Measurements from ENCODE around the gene CRB2.
"Not testable (repeated sequence)": the region's sequence is repeated elsewhere in the genome, so short reads cannot be mapped to it uniquely, and the experiment has no call there.

CRB2 gene

DNA sequence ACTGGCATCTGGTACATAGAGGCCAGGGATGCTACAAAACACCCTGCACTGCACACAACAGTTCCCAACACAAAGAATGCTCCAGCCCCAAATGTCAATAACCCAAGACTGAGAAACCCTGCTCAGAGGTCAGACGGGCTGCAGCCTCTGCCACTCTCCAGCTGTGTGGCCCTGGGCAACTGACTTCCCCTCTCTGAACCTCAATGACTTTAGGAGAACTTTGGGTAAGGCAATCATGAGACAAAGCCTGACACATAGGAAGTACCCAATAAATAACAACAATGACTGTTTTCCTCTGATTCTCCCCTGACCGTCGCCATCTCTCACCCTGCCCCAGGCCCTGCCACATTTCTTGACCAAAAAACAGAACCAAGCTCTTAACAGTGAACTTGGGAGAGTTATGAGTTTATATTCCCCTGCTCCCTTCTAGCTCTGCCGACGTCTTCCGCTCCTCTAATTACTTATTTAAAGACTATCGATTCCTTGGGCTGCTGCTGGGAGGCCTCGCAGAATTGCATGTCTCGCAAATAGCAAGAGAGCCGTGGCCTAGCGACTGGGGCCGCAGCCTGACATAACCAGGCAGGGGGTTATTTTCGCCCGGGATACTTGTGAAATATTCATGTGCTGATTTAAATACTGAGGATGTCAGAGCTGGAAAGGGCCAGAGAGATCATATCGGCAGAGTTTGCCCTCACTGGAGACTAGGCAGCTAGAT is 24.5 kb upstream of the CRB2 start:
- DNase-seq, result no peak

DNA sequence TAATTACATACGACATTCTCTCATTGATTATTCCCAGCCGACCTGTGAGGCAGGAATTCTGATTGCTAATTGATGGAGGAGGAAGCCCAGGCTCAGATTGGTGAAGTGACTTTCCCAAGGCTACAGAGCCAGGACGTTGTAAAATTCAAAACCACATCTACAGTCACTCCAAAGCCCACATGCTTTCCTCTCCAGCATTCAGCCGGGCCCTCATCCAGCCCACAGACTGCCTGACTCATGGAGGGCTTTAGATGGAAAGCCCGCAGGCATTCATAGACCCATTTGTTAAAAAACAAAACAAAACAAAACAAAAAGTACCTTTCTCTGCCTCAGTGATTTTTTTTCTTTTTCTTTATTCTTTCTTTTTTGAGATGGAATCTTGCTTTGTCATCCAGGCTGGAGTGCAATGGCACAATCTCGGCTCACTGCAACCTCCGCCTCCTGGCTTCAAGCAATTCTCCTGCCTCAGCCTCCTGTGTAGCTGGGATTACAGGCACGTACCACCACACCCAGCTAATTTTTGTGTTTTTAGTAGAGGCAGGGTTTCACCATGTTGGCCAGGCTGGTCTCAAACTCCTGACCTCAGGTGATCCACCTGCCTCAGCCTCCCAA is 22.8 kb upstream of the CRB2 start:
- not testable (repeated sequence) for DNase-seq

DNA sequence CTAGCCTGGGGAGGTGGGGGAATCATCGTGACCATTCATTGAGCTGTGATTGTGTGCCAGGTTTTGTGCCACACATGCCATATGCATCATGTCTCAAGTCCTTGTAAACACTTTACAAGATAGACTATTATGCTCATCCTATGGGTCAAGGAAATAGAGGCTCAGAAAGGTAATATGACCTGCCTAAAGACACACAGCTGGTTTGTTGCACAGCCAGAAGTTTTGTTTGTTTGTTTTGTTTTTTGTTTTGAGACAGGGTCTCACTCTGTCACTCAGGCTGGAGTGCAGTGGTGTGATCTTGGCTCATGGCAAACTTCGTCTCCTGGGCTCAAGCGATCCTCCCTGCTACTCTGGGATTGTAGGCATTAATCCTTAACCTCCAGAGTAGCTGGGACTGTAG is 21.4 kb upstream of the CRB2 start:
- DNase-seq, result no peak

DNA sequence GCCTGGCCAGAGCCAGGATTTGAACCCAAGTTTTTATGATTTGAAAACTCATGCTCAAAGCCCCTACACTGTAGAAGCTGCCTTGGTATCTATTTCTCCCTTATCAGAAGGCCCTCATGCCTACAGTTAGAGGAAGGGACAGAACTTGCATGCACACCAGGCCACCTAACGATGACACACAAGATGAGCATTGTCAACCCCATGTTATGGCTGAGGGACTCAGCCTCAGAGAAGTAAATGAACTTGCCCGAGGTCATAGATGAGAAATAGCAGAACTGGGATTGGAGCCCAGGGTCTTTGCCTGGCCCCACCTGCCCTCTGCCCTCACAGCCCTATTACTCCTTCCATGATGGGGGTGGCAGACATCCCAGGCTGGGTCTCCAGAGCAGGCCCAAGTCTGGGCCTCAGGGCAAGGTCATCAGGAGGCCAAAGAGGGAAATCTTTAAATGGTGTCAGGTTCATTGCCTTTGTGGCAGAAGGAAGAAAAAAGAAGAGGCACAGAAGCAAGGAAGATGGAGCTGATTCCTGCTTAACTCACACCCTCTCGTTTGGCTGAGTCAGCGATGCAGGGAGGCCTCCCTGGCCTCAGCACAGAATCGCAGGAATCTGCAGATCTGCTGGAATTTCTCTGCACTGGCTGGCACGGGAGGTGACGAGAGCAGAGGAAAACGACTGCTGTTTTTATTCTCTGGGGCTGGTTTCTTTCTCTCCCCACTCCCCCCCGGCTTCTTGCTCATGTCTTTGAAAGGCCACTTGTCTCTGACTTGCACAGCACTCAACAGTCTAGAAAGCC is 20.6 kb upstream of the CRB2 start:
- no peak for DNase-seq

DNA sequence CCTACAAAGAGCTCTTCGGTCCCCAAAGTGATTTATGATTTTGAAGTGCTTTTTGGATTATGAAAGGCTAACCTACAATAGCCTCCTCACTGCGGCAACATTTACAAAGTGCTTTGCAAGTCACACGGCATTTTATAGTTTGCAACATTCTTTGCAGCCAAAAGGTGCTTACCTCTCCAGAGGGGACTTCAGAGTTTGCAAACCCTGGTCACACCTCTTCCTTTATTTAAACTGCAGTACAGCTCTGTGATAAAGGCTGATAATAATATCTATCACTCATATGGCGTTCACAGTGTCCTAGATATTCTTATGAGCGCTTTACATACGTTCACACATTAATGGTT is 20.0 kb upstream of the CRB2 start:
- no peak for DNase-seq

DNA sequence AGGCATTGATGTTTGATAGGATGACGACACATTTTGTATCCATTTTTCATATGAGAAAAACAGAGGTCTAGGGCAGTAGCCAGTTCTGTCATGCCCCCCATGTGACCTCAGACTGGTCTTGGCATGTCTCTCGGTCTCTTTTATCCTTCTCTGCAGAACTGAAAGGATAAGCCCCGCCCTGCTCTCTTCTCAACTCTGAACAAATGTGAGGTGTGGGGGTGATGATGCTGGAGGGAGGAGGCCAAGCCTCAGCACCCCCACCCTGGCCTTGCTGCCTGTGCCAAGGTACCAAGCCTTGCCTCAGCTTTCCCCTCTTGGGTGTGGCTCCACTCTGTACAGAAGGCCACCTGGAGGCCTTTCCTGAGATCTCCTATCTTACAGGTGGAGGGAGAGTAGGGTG is 19.5 kb upstream of the CRB2 start:
- no peak for DNase-seq

DNA sequence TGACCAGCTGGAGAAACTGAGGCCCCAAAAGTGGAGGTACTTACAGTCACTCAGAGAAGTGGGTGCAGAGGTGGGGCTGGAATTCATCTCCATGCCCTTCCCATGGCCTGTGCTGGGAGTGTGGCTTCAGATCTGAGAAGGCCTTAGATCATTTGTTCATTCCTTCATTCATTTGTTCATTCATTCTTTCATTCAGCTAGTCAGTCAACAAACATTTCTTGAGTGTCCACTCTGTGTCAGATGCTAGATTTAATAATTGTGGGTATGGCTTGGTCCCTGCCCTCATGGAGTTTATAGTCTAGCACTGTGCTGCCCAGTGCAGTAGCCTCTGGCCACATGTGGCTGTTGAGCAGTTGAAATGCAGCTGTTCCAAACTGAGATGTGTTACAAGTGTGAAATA is 19.0 kb upstream of the CRB2 start:
- no peak for DNase-seq

DNA sequence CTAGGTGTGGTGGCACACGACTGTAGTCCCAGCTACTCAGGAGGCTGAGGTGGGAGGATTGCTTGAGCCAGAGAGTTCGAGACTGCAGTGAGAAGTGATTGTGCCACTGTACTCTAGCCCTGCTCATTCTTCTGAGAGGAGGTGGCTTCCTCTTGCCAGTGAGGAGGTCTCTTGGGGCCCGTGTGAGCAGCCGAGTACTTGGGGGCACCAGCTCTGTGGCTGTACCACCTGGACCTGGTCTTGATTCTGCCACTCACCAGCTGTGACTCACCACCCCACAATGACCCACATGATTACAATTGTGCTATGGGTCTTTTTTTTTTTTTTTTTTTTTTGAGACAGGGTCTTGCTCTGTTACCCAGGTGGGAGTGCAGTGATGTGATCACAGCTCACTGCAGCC is 18.0 kb upstream of the CRB2 start:
- DNase-seq, result no peak

DNA sequence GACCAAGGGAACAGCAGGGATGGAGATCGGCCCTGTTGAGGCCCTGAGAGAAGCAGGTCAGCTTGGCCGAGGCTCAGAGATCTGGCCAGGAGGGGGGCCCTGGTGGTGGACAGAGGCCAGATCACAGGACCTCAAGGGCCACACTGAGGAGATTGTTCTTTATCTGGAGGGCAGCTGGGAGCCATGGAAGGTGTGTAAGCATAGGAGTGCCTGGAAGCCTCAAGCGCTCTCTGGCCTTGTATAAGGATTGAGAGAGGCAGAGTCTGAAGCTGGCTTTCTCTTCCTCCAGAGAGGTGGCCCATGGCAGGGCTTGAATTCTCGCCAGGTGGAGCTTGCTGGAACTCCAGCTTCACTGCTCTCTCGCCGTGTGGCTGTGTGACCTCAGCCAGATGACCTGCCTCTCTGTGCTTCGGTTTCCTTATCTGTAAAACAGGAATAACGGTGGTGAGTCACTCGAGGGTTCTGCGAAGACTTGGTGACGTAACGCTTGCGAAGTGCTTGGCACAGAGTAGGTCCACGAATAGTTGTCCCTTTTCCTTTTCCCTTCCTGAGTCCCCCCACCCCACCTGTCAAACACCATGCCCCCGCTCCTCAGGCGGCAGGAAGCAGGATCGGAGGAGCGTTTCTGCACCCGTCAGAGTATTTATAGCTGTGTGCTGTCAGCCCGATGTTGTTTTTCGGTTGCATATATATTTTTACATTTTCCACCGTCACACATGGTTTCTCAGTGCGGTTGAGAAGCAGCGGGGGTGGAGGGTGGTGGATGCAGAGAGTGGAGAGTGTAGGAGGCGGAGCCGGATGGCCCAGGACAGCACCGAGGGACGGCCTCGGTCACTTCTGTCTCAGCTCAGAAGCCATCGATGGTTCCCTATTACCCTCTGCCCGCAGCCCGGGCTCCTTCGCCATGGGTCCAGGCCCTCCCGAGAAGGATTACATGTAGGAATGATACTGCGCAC is 17.0 kb upstream of the CRB2 start:
- peak; percentile 48 for DNase-seq

DNA sequence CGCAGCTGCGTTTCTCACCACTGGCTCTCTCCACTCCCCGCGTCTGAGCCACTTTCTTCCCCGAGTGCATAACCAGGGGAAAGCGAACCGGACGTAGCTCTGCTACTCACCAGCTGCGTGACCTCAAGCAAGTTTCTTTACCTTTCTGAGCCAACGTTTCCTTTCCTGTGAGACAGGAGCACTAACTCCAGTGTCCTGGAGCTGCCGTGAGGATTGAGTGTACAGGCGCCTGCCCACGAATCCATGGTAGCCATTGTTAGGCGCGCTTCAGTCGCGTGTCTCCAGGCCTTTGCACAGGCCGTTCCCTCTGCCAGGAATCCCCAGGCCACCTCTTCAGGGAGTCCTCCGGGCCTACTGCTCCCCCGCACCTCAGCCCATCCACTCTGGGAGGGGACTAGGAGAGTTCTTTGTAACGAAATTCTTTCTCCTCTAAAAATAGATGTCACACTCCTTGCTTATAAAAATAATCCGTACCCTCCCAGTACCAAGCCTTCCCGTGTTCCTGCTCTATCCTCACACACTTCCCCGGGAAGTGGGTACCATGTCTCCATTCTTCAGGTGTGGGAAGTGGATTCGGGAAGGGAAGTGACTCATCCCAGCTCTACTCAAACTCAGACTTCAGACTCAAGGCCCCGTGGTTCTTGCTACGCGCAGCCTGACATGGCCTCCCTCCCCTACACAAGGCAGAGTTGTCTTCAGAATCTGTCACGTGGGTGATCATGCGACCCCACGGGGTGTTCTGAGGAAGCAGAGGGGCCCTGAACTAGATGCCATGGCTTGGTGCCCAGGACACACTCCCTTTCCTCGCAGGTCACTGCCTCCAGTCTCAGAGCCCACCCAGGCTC is 16.1 kb upstream of the CRB2 start:
- DNase-seq, result peak; percentile 23

DNA sequence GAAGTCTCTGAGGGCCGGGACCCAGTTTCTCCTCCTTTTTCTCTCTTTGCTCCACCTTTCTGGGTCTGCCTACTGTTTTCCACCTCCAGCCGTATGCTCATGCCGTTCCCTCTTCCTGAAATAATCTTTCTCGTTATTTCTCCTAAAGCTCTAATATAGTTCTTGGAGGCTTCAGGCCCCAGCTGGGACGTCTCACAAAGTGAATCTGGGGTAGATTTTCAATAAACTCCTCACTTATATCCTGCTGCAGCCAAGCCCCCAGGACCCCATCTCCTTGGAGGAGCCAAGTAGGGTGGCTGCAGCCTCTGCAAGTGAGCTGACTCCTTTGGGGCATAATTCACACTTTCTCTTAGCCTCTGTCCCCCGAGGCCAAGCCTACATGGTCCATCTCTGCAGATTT is 14.2 kb upstream of the CRB2 start:
- DNase-seq, result no peak

DNA sequence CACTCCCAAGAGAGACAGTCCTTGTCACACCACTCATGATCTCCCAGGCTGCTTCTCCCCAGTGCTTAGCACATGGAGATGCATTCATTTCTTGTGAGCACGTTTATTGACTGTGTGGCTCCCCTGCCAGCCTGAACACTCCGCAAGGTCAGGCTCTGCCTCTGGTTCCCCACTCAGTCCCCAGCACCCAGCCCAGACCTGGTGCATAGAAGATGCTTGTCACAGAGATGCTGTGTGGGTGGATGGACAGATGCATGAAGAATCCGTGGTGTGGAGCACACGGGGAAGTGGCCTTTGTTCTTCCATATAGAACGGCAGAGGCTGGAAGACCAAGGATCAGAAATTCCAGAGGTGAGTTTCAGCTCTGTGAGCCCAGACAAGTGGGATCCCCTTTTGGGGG is 13.8 kb upstream of the CRB2 start:
- no peak for DNase-seq

DNA sequence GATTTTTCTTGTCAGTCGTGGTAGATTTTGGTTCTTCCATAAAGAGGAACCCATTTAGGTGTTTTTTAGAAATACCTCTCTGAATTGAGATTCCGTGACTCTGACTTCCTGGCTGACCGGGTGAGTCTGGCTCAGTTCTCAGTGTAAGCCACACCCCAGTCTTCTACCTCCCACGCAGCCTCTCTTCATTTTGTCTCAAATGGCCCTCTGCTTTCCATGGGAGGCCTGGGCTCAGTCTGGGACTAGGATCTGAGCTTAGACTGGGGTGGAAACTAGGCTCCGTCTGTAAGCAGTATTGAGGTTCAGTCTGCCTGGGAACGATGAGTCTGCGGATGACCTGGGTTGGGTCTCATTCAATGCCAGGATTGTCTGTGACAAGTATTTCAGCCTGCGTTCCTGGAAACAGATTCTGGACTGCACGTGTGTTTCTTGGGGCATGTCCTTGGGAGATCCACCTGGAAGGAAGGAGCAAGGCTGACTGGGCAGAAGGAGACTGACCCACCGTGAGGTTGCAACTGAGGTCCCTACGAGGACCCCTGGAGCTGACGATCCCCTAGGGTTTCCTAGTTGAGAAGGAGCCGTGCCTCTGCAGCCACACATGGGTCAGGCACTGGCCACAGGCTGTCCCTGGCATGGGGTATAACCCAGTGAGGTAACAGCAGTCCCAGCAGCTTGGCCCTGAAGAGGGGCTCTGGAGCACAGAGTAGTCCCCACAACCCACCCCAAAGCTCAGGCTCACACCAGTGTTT is 12.4 kb upstream of the CRB2 start:
- no peak for DNase-seq

DNA sequence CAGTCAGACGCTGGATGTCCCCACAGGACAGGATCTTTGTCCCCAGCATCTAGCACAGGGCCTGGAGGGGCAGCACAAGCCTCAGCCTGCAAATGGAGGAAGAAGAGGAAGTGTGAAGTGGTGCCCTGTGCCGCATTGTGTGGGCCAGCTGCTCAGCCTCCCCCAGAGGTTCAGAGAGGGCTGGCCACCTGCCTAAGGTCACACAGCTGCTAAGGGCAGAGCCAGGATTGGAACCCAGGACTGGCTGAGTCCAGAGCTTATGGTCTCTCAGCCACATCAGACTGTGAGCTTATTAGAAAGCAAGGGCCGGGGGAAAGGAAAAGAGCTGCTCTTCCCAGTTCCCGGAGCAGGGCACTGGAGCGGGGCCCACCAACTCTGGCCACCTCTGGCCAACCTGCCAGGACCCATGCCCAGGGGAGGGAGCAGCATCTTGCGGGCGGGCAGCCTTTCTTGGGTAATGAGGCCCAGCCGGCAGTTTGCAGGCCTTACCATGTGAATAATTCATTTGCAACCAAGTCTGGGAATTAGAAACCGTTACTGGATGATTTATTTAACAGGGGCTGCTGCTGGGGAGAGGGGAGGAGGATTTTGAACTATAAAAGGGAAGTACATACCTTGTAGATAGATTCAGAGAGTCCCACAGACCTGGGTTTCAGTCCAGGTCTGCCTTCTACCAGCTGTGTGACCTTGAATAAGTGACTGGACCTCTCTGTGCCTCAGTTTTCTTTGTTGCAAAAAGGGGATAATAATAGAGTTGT is 11.6 kb upstream of the CRB2 start:
- no peak for DNase-seq

DNA sequence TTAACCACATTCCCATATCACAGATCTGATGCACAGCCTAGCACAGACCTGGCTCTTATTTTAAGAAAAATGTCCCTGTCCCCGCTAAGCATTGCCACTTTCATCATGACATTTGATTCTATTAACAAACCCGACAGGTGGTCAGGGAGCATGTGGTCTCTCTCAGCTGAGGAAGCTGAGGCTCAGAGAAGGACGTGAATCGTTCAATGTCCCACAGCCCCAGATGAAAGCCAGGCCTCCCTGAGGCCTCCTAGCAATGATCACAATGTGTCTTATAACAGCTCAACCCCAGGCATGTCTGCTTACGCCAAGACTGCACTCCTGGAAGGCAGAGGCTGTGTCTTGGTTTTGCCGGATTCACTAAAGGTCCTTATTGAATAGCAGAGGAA is 10.4 kb upstream of the CRB2 start:
- no peak for DNase-seq

DNA sequence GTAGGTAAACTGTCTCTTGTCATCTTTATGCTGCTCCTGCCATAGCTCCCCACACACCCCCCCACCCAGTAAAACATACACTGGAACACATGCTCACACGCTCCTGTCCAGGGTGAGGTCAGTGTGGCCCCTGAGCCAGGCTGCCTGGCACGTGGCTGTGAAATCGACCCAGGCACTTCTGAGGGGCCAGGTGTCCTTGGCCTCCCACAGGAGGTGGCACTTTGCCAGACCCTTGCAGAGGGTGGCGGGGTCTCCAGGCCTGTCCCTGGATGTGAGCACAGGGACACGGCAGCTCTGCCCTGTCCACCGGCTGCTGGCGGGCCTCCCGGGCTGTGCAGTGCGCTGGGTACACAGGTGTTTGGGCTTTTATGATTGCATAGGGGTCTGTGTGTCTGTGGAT is 10.0 kb upstream of the CRB2 start:
- no peak for DNase-seq

DNA sequence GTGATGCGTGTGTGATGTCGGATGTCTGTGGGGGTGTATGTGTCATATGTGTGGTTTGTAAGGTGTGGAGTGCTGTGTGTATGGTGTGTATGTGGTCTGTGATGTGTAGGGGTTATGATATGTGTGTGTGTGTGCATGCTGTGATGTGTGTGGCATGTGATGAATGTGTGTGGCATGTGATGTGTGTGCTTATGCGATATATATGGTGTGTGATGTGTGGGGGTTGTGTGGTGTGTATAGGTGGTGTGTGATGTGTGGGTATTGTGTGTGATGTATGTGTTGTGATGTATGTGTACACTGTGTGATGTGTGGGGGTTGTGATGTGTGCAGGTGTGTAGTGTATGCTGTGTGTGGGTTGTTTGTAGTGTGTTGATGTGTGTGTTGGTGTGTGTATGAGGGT is 9.2 kb upstream of the CRB2 start:
- no peak for DNase-seq

DNA sequence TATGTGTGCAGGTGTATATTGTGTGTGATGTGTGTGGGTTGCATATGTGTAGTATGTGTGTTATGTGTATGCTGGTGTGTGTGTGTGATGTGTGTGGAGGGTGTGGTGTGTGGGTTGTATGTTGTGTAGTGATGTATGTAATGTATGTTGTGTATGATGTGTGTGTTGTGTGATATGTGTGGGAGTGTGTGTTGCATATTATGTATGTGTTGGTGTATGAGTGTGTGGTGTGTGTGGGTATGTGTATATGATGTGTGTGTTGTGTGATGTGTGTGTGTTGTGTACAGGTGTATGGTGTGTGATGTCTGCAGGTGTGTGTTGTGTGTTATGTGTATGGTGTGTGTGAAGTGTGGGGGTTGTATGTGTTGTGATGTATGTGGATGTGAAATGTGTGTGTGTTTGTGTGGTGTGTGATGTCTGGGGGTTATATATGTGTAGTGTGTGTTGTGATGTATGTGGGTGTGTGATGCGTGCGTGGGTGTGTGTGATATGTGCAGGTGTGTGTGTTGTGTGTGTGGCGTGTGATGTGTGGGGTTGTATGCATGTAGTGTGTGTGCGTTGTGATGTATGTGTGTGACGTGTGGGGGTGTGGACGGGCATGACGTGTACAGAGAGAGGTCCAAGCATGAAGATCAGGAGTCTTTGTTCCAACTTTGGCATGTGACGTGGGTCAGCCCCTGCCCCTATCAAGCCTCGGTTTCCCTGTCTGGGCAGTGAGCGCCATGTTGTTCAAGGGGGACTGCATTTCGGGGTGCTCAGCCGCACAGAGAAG is 8.5 kb upstream of the CRB2 start:
- DNase-seq, result no peak

DNA sequence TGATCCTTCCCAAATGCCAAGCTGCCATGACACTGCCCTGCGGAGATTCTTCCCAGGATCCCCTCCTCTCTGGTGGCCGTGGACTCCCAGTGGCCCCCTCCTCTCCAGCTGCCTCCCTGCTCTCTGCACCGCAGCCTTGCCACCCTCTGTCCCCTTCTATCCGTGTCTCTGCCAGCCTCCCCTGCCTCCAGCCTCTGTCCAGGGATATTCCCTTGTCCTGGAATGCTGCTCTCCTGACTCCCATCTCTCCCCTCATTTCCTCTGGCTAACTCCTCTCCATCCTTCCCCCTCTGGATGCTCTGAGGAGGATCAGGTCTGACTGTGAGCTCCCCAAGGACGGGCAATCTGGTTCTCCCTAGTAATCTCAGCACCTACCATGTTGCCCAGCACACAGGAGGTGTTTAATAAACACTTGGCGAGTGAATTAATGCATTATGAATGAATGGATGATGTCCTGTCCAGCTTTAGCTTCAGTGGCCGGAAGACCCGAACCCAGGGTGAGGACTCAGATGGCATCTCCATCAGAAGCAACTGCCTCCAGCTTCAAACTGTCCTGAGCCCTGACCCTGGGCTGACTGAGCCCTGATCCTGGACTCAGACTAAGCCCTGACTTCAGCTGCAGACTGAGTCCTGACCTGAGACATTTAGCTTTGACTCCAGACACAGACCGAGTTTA is 7.5 kb upstream of the CRB2 start:
- DNase-seq, result no peak
